ENCODE data around the gene NRM. TPM values are rescaled to one million over a fixed set of nuclear protein-coding genes. Genes with fewer than 3 reads are reported as not detected.

NRM gene
- total and polyA plus RNA-seq, 2 of the 13 experiments (the other 11 are each of a cell fraction or from before 2014, with no cell fraction given), result 12.5 to 16.0 TPM

DNA sequence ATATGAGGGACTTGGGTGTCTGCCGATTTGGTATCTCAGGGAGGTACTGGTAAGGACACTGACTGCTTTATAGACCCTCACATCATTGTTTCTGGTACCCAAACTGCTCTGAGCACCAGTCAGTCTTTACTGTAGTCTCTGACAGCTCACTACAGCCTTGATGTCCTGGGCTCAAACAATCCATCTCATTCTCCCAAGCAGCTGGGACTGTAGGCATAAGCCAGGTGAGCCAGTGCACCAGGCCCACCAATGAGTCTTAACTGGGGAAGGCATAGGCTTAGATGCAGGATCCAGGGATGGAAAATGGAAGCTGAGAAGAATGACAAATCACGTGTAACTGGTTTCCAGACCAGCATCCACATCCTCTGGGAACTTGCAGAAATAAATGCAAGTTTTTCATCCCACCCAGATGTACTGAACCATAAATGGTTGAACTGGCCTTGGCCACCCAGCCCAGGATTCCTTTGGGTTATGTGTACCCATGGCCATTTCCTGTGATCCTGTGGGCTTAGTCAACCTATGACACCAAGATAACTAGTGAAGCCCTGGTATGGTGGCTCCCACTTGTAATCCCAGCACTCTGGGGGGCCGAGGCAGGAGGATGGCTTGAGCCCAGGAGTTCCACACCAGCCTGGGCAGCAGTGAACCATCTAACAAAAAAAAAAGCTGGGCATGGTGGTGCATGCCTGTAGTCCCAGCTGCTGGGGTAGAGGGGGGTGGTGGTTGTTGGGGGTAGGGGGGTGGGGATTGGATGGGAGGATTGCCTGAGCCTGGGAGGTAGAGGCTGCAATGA, 35.1 kb upstream of the NRM start (continued):
- TF ChIP-seq, protein P1, sequence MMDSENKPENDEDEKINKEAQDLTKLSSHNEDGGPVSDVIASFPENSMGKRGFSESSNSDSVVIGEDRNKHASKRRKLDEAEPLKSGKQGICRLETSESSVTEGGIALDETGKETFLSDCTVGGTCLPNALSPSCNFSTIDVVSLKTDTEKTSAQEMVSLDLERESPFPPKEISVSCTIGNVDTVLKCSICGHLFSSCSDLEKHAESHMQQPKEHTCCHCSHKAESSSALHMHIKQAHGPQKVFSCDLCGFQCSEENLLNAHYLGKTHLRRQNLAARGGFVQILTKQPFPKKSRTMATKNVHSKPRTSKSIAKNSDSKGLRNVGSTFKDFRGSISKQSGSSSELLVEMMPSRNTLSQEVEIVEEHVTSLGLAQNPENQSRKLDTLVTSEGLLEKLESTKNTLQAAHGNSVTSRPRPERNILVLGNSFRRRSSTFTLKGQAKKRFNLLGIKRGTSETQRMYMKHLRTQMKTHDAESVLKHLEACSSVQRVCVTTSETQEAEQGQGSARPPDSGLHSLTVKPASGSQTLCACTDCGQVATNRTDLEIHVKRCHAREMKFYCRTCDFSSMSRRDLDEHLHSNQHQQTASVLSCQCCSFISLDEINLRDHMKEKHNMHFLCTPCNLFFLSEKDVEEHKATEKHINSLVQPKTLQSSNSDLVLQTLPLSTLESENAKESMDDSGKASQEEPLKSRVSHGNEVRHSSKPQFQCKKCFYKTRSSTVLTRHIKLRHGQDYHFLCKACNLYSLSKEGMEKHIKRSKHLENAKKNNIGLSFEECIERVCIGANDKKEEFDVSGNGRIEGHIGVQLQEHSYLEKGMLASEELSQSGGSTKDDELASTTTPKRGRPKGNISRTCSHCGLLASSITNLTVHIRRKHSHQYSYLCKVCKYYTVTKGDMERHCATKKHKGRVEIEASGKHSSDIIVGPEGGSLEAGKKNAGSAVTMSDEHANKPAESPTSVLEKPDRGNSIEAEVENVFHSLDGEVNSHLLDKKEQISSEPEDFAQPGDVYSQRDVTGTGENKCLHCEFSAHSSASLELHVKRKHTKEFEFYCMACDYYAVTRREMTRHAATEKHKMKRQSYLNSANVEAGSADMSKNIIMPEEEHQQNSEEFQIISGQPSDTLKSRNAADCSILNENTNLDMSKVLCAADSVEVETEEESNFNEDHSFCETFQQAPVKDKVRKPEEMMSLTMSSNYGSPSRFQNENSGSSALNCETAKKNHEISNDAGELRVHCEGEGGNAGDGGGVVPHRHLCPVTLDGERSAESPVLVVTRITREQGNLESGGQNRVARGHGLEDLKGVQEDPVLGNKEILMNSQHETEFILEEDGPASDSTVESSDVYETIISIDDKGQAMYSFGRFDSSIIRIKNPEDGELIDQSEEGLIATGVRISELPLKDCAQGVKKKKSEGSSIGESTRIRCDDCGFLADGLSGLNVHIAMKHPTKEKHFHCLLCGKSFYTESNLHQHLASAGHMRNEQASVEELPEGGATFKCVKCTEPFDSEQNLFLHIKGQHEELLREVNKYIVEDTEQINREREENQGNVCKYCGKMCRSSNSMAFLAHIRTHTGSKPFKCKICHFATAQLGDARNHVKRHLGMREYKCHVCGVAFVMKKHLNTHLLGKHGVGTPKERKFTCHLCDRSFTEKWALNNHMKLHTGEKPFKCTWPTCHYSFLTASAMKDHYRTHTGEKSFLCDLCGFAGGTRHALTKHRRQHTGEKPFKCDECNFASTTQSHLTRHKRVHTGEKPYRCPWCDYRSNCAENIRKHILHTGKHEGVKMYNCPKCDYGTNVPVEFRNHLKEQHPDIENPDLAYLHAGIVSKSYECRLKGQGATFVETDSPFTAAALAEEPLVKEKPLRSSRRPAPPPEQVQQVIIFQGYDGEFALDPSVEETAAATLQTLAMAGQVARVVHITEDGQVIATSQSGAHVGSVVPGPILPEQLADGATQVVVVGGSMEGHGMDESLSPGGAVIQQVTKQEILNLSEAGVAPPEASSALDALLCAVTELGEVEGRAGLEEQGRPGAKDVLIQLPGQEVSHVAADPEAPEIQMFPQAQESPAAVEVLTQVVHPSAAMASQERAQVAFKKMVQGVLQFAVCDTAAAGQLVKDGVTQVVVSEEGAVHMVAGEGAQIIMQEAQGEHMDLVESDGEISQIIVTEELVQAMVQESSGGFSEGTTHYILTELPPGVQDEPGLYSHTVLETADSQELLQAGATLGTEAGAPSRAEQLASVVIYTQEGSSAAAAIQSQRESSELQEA (CRISPR knock-in tag; IDR thresholded peaks at IDR 0.05; ENCODE audit: not compliant biosample characterization), result no peak
- TF ChIP-seq NFIB (CRISPR knock-in tag; IDR thresholded peaks at IDR 0.05; ENCODE audit: borderline replicate concordance) (no peak), SIX4 (CRISPR knock-in tag; IDR thresholded peaks at IDR 0.05) (no peak), SIX1 (CRISPR knock-in tag; IDR thresholded peaks at IDR 0.05; ENCODE audit: borderline replicate concordance) (no peak), EEA1 (CRISPR knock-in tag; IDR thresholded peaks at IDR 0.05; ENCODE audit: borderline replicate concordance) (no peak), ZNF562 (CRISPR knock-in tag; IDR thresholded peaks at IDR 0.05; ENCODE audit: borderline replicate concordance) (no peak), NR2F6 (IDR thresholded peaks at IDR 0.05) (no peak; the same call in 1 of the 2 replicates), NR2F6 (CRISPR knock-in tag; IDR thresholded peaks at IDR 0.05) (no peak), MXD4 (CRISPR knock-in tag; IDR thresholded peaks at IDR 0.05) (no peak), ZBTB10 (CRISPR knock-in tag; IDR thresholded peaks at IDR 0.05; ENCODE audit: borderline replicate concordance) (no peak), DBP (CRISPR knock-in tag; IDR thresholded peaks at IDR 0.05; ENCODE audit: not compliant biosample characterization) (no peak), CBX2 (IDR thresholded peaks at IDR 0.05; ENCODE audit: low read depth, low read length) (no peak), CBX2 (CRISPR knock-in tag; IDR thresholded peaks at IDR 0.05; ENCODE audit: low read depth) (no peak), ZNF660 (CRISPR knock-in tag; IDR thresholded peaks at IDR 0.05; ENCODE audit: borderline replicate concordance, low read depth) (no peak), ZSCAN29 (CRISPR knock-in tag; conservative IDR thresholded peaks at IDR 0.05) (no peak), ZNF570 (CRISPR knock-in tag; IDR thresholded peaks at IDR 0.05; ENCODE audit: borderline replicate concordance) (no peak)
- TF ChIP-seq, protein P2, sequence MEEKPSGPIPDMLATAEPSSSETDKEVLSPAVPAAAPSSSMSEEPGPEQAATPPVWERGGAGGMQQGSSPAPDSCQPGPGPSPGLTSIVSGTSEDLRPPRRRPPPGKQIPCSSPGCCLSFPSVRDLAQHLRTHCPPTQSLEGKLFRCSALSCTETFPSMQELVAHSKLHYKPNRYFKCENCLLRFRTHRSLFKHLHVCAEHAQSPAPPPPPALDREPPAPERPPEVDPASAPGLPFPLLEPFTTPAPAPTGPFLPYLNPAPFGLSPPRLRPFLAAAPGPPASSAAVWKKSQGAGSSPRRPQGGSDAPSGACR (CRISPR knock-in tag; IDR thresholded peaks at IDR 0.05), result no peak

Data from HepG2 (cell line).